Activated CD4-positive, alpha-beta T cell treated with anti-CD3 and anti-CD28 coated beads, Interleukin-2, amount 50 U/mL, for 48 hours (primary cell): Measurements from ENCODE around the gene LIPC.

ENCODE experiments used
- DNase-seq, 2 experiments: peaks; one replicate each; pipeline ENCODE4 v3.0.0-alpha.2; 2020

The LIPC gene

DNA sequence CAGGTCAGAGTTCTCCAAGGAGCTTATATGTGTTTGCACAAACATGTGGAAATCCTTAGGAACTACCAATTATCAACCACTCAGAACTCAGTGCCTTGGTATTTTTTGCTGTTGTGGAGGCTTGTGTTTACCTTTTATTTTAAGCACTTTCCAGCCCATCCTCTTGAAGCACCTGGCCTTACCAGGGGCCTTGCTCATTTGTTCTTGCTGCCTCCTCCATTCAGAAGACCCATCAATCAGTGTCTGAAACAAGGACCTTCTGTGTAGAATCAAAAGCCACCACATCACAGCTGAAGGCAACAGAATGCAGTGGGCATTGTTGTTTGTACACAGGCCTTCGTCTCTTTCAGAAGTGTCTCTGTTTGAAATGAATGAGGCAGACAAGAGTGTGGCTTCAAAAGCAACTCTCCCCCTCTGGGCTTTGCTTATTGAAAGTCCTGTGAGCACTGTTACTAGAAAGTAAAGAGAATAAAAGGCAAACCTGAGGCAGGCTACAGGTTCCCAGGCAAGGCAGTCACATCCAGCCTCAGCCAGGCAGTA is 24.5 kb upstream of the LIPC start:
- no peak for DNase-seq

DNA sequence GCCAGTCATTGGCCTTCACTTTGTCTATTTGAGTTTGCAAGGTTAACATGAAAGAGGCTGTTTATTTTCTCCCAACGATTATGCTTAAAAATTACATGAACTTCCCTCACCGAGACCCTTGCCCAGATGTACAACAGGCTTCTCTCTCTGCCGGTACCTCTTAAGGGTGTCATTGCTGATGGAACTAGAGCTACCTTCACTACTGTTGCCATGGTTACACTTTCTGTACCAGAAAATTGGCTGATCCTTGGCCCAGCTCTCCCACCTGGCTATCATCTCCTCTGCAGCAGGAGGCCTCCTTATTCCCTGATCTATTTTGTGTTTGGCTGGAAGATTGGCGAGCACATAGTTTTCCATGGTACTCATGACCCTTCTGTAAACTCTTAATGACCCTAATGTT is 24.0 kb upstream of the LIPC start:
- no peak for DNase-seq

DNA sequence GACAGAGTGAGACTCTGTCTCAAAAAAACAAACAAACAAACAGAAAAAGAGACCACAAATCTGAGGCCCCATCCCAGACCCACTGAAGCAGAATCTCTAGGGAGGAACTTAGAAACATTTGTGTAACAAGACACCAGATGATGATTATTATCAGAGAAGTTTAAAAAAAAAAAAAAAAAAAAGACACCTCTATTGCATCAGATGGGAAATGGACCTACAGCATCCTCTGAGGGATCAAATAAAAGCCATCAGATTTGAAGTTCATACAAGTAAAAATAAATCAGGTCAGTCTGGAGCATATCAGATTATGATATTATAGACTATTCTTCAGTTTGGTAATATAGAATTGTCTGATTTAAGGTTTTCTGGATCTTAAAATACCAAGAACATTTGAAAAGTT is 21.9 kb upstream of the LIPC start:
- DNase-seq: no peak

DNA sequence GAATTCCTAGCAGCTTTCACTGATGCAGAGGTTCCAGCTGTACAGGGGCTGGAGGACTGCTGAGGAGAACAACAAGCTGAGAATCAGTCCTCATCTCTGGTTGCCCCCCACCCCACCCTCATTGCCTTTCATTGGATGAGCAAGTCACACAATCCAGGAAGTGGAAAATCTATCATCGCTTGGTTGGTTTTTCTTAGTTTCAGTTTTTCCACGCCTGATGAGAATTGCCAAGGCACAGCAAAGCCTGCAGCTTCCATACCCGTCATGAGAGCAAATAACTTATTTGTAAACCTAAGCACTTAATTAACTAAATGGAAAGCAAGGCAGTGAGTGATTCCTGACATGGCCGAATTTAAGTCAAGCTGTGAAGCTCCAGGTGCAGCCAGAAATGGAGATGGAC is 21.4 kb upstream of the LIPC start:
- DNase-seq: peak; percentile 19 to 23

DNA sequence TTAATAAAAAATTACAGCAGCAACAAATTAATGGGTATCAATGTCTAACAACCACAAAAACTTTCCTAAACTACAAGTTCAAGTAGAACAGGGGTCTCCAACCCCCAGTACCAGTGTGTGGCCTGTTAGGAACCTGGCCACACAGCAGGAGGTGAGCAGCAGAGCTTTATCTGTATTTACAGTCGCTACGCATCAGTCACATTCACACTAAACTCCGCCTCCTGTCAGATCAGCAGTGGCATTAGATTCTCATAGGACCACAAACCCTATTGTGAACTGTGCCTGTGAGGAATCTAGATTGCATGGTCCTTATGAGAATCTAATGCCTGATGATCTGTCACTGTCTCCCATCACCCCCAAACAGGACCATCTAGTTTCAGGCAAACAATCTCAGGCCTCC is 18.5 kb upstream of the LIPC start:
- no peak for DNase-seq

DNA sequence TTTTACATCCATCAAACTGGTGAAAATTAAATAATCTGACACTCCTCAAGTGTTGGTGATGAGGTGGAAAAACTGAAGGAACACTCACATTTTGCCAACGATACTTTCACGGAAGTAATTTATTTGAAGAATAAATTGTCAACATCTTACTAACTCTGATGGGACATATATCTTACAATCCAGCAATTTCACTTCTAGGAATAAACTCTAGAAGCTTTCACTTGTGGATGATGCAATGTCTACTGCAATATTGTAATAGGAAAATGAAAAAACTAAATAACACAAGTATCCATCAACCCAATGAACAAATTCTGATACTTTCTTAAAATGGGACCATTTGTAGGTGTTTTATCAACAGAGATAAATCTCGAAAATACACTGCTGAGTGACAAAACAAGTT is 16.2 kb upstream of the LIPC start:
- no peak for DNase-seq

DNA sequence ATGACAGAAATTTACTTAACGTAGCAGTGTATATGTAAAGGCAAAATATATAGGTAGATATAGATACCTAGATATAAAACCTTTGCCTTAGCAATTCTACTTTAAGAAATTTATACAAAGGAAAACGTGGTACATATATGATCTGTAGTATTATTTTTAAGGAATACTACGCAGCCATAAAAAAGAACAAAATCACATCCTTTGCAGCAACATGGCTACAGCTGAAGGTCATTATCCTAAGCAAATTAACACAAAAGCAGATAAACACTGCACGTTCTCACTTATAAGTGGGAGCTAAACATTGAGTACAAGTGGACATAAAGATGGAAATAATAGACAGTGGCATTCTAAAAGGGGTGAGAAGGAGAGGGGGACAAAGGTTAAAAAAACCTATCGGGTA is 14.8 kb upstream of the LIPC start:
- no peak for DNase-seq

DNA sequence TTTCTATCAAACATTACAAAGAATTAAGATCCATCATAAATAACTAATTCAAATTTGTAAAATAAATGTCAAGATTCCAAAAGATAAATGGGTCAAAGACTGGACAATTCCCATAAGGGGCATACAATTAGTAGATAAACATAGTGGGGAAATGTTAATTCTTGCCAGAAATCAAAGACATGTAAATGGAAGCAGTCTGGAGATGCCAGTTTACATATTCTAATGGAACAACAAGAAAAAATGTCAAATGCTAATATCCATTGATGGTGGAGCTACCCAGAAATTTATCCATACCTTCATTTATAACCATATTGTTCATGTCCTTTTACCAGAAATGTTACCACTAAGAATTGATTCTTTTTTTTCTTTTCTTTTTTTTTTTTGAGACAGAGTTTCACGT is 13.7 kb upstream of the LIPC start:
- DNase-seq: no peak

DNA sequence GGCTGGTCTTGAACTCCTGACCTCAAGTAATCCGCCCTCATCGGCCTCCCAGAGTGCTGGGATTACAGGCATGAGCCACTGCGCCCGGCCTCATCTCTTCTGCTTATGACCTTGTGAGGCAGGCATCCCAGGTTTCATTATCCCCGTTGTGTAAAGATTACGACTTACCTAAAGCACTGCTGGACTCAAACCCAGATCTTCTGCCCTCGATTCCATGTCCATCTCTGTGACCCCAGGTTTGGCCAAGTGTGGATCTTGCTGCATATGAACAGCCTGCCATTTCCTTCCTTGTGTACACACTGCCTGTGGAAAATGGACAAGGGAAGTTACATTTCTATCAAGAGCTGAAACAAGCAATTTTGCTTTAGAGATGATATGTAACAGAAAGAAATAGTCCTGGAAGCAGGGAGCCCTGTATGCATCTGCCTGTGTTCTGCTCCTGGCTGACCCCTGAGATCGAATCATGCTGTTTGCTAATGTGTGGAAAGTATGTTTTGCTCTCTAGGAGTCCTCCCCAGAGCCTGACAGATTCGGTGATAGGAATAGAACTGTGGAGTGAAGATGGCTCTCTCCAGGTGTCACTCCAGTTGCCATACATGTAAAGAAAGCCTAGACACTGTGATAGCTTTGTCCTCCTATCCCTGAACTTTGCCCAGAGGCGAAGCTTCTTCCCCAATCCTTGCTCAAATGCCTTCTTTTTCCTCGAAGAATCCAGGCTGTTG is 11.8 kb upstream of the LIPC start:
- no peak for DNase-seq

DNA sequence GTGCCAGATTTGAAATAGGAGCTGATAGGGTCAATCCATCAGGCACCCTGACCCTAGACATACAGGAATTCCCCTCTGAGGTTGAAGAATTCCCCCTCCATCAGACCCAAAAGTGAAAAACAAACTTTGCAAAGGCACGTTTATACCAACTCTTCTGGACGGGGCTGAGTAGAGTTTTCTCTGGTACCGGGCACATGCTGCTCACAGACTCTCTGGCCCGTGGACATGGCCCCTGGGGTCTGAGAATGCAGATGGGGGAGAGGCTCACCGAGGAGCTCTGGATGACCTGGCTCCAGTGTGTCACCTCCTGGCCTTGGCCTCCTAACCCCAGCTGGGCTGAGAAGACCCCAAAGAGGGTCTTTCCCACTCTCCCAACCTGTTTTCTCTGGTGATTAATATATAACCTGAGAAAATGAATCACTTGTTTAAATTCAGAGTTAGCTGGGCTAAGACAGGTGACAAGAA is 11.2 kb upstream of the LIPC start:
- no peak for DNase-seq

DNA sequence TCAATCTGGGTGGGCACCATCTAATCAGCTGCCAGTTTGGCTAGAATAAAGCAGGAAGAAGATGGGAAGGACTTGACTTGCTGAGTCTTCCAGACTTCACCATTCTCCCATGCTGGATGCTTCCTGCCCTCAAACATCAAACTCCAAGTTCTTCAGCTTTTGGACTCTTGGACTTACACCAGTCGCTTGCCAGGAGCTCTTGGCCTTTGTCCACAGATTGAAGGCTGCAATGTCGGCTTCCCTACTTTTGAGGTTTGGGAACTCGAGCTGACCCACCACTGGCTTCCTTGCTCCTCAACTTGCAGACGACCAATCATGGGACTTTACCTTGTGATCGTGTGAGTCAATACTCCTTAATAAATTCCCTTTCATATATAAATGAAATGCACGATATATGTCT is 8.6 kb upstream of the LIPC start:
- no peak for DNase-seq

DNA sequence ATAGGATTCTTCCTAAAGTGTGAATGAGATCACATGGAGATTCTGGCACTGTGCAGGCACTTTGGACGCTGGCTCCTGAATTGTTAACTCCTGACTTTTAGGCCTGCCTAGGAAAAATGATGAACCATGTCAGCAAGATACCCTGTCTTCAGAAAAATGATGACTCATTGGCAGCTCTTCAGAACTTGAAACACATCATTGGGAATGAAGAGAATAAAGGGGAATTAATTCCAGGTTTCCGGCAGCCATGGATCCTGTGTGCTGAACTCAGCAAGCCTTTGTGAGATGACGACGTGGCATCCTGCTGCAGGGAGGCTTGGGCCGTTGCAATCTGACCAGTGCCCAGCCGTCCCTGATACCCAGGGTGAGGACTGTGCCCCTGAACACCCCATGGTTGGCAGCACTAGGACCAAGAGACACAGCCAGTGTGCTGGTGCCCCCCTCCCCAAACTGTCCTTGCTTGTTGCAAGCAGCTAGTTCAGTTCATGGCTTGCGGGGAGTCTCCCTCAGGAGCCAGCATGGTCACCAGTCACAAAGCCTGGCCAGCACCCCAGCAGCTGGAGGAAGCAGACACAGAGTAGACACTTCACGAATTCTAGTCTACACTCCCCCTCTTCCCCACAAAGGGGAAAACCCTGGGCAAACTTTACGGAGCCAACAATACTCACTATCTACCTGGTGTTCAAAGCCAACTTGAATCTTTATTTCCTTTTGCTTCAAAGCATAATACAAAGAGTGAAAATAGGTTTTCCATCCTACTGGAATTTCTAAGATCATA is 7.8 kb upstream of the LIPC start:
- DNase-seq: no peak

DNA sequence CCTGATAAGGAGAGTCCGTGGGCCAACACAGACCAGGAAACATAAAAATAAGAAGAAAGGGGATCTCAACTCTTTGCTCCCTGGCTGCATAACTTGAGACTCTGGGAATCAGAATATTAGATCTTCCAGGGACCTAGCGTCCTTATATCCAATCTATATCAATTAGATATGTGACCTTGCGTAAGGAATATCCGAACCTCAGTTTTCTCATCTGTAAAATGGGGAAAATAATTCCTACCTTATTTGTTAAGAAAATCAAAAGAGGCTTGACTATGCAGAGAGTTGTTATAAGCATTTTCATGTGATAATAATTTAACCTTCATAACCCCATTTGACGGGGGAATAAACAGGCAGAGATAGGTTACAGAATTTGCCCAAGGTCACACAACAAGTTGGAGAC is 7.1 kb upstream of the LIPC start:
- no peak for DNase-seq

DNA sequence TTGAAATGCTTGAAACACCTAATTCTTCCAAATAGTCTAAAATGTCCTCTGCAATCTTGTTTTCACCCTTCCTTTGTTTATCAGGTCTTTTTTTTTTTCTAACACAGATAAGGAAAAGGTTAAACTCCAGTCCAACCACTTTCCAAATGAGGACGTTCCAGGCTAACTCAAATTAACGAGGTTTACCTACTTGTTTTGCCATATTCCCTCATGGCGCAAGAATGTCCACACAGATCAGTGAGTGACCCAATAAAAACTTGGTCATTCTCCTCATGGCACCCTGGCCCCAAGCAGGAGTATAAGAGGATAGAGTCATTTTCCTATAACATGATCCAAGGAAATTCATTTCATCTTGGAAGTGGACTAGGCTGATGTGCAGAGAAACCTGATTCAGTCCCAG is 6.6 kb upstream of the LIPC start:
- no peak for DNase-seq

DNA sequence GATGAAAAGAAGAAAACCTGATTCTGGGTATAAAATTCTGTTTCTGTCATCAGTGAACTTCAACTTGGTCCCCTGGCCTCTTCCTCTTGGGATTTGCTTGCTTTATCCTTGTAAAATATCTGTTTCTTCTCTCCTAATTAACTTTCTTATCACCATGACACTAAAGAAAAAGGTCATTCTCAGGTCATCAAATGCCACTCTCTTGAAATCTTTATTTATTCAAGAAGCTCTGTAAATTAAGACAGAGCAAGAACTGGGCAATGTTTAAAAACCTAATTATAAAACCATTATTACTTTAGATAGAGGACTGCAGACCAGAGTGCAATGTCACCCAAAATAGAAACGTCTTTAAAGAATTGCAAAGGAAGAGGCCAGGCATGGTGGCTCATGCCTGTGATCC is 6.0 kb upstream of the LIPC start:
- no peak for DNase-seq

DNA sequence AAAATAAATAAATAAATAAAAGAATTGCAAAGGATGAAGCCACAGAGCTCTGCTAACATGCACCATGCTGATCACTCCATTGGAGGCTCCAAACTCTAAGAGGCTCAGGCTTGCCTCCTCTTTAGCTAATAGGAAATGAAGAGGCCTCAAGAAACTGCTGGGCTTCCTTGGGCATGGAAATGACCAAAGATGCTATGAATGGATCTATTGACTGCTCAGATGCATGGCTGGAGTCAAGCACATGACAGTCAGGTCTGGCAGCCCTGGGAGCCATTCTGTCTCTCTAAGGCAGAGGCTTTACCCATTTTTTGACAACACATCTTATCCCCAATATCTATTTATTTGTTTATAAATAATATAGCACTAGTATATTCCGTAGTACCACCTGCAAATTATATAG is 5.3 kb upstream of the LIPC start:
- no peak for DNase-seq

DNA sequence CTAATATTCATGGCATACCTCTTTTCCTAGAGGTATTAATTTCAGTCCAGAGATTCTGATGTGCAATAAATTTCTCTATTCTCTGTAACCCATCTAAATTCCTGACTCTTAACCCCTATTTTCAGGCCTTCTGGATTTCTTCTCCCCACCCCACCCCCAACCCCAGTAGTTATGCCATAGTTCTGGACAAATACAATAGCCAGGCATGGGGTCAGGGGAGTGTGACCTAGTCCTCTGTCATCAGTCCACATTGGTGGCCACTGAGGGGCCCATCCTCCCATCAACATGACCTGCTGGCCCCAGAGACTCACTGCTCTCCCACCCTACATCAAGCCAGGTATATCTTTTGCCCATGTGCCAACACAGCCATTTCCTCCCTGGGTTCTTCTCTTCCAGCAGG is 3.8 kb upstream of the LIPC start:
- no peak for DNase-seq

DNA sequence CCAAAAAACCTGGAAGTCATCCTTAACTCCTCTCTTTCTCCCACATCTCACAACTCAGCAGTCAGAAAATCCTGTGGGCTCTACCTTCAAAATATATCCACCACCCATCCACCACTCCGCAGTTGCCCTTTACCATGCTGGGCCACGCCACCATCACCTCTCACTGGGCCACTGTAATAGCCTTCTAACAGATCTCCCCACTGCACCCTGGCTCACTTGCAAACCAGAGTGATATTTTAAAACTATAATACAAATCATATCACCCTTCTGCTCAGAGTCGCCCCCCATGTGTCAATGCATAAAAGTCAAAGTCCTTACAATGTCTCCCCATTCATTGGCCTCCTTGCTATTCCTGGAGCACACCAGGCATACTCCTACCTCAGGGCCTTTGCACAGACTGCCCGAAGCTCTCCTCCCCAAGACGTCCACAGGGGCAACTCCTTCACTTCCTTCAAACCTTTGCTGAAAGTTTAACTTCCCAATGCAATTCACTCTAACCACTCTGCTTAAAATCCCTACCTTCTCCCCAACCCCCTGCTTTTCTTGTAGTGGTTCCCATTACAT is 1.5 kb upstream of the LIPC start:
- DNase-seq: no peak

DNA sequence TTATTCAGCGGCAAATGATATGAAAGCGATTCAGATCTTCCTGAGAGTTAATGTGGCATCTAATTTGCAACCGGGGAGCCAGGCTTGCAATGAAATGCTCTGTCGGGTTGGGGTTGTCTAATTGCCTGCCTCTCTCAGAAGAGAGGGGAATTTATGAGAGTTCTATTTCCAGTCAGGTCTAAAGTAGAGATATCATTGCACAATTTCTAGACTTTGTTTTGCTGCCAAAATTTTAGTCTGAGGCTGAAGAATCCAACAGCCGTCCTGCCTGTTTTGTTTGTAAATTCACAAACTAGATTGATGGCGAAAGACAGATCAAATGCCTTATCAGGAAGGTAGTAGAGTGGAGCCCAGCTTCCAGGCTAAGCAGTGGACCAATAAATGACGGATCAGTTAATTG is 610 bp downstream of the LIPC start:
- no peak for DNase-seq

DNA sequence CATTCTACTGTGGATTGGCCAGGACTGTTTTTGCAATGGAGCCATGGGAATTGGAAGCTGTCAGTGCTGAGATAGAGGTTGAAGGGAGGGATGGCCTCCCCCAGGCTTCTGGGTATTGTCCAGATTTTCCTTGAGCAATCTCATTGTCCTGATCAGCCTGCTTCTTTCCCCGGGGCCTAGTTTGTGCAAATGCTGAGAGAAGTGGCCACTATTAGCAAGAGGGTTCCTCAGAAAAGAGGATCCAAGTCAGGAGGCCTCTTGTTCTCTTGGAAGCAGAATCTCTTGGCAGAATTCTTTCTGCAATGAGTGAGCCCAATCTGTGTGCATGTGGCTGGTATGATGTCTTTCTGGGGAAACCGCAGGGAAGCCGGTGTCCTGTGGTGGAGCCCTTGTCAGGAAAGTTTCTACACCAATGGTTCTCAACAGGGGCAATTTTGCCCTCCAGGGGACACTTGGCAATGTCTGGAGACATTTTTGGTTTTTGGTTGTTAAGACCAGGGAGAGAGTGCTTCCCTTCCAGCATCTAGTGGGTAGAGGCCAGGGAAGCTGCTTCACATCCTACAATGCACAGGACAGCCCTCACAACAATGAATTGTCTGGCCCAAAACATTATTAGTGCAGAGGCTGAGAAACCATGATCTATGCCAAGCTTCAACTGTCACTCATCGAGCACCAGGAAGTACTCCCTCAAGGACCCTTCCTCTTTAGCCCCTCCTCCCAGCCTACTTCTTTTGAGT is 2.0 kb downstream of the LIPC start:
- no peak for DNase-seq

DNA sequence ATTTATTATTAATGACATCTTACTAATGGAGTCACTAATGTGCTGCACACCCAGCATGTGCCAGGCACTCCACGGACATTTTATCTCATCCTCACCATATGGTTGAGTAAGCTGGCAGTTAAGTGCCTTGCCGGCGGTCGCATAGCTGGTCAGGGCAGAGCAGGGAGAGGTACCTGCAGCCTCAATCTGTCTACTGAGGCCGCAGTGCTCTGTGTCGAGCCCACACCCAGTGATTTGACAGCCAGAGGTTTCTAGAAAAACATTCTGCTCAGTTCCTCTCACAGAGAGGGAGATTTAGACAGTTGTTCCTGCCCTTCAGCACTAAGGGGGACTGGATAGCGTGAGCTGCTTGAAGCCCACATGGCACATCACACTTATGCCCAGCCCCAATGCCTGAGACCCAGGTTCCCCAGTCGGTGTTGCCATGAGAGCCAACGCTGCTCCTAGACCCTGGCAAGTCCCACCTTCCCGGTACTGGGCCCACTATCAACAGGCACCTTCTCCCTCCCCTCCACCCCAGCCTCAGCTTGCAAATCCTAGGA is 2.6 kb downstream of the LIPC start:
- no peak for DNase-seq

DNA sequence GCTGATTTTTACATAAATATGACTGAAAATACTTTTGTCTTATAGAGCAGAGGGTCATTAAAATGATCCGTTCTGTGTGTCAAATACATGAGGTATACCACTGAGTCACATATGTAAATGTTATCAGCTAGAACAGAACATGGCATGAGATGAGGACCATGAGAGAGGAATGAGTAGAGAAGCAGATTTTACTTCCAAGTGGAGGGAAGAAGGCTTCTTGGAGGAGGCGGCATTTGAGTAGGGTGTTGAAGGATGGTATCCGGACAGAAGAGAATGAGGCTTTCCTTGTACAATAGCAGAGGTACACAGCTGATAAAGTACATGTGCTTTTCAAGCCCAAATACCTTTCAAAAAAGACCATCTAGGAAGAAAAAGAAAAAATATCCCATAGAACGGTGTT is 4.8 kb downstream of the LIPC start:
- no peak for DNase-seq

DNA sequence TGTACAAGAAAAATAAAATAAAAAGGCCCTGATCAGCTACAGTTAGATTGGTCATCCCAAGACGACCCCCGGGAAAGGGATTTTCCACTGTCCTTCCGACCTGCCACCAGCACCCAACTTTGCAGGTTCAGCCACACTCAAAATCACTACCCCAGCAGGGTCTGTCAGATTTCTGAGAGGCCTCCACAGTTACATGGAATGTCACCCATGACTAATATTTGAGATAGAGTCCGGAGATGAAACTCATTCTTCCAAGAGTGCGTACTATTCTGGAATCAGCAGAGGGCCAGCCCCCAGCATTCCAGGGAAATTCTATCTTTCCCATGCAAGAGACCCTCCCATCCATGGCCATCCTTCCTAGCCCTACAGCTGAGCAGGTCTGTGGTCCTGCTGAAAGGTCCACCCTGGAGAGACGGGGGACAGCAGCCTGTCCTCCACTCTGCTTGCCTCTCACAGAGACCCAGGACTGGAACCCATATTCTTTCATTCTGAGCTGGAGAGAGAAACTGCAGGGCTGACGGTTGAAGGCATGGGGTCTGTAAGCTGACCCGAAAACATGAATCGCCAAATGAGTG is 5.8 kb downstream of the LIPC start:
- DNase-seq: no peak
